Body of pancreas (tissue), 4 donors: ENCODE measurements around the gene HOXB2.

ENCODE experiments used
- CTCF ChIP-seq, 7 experiments: fragments of 450-650 bp in 4 of 7; fragments of 200-600 bp in 3 of 7; sonication (generic) in 3 of 7; IDR thresholded peaks; one replicate each; pipeline ENCODE4 v1.5.1; 2016 to 2019; ENCODE audit warnings: antibody characterized with exemption in 7 of 7
- POLR2A ChIP-seq, 3 donors: fragments of 450-650 bp; IDR thresholded peaks; one replicate each; pipeline ENCODE4 v1.6.1; 2016; ENCODE audit warnings: antibody characterized with exemption in 3 of 3, mild to moderate bottlenecking in 2 of 3

- TF ChIP-seq CTCF (IDR thresholded peaks at IDR 0.05): no peak
- TF ChIP-seq POLR2A (IDR thresholded peaks at IDR 0.05): no peak
Observed at GRCh38 chr17:48578616-48579470, 33.9 kb upstream of the HOXB2 start.
